Activated CD8-positive, alpha-beta memory T cell treated with anti-CD3 and anti-CD28 coated beads, Interleukin-2, amount 50 U/mL, for 24 hours (primary cell): Measurements from ENCODE around the gene MLEC.
"Not testable (repeated sequence)": the region's sequence is repeated elsewhere in the genome, so short reads cannot be mapped to it uniquely, and the experiment has no call there.

ENCODE experiments used
- DNase-seq: peaks from one replicate; pipeline ENCODE4 v3.0.0-alpha.2; 2020; ENCODE audit errors: extremely low read depth

Gene MLEC

GRCh38 chr12:120662879-120663278 is 24.1 kb upstream of the MLEC start:
- DNase-seq: no peak

GRCh38 chr12:120663741-120664140 is 23.2 kb upstream of the MLEC start:
- DNase-seq: no peak

GRCh38 chr12:120666571-120667390 is 20.2 kb upstream of the MLEC start:
- DNase-seq: no peak

DNA sequence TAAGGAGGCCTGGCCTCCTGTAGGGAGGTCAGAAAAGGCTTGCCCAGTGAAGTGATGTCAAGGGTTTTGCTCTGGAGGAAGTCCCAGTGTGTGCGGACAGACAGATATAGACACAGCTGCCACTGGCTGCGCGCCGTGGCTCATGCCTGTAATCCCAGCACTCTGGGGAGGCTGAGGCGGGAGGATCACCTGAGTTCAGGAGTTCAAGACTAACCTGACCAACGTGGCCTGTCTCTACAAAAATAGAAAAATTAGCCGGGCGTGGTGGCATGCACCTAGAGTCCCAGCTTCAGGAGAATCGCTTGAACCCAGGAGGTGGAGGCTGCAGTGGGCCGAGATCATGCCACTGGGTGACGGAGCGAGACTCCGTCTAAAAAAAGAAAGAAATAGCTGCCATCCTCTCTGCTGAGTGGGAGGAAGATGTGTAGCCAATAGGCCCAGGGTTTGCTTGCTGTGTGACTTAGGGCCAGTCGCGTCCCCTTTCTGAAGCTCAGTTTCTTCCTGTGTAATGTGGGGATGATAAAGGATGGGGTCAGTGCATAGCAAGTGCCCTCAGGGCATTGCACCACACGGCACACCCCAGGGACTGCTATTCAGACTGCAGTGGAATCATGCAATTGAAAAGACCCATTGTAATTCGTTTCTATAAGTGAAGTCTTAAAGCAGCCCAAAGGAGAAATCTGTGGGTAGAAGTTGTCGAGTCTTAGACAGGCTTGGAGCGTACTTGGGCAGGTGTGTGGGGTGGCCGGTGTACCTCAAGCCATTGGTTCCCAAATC is 18.7 kb upstream of the MLEC start:
- DNase-seq: no peak

- DNase-seq: no peak
Observed at GRCh38 chr12:120668868-120669840, 17.8 kb upstream of the MLEC start.

- not testable (repeated sequence) for DNase-seq
Observed at GRCh38 chr12:120670237-120670636, 16.7 kb upstream of the MLEC start.

DNA sequence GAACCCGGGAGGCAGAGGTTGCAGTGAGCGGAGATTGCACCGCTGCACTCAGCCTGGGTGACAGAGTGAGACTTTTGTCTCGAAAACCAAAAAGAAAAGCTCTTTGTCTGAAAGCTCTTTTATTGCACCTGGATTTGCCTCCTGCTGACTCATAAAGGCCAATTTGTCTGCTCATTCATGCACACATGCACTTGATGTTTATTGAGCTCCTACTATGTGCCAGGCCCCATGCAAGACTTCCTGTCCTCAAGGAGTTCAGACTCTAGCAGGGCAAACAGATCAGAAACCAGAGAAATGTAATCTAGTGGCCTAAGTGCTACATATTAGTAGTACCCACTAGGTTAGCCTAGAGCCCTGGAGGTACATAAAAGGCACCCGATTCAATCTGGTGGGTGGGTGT is 16.3 kb upstream of the MLEC start:
- no peak for DNase-seq

- DNase-seq: no peak
Observed at GRCh38 chr12:120674097-120674636, 12.8 kb upstream of the MLEC start.

DNA sequence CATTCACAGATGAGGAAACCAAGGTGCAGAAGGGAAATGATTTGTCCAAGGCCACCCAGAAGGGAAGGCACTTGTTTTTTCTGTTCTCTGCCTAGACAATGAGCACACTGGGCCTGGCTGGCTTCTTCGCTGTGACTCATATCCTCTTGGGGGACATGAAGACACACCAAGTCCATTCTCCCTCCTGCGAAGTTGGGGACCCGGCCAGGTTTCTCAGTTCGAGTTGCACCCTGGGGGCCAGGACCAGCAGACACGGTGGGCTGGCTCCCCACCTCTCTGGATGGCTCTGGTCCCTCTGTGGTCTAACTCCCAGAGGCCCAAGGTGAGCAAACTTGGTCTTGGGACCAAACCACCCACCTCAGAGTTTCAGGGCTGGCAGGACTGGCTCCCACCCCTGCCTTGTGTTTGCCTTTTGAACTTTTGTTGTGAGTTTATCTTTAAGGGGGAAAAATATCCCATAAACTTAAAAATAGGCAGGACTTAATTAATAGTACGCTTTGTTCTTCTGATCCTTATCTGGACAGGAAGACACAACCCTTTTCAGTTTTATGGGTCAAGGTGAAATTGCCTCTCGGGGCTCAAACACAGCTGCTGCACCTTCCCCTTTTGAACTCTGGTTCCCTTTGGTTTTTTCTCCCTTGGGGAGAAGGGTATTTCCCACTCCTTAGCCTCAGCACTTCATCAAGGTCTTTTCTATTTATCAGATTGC is 9.0 kb upstream of the MLEC start:
- DNase-seq: no peak

DNA sequence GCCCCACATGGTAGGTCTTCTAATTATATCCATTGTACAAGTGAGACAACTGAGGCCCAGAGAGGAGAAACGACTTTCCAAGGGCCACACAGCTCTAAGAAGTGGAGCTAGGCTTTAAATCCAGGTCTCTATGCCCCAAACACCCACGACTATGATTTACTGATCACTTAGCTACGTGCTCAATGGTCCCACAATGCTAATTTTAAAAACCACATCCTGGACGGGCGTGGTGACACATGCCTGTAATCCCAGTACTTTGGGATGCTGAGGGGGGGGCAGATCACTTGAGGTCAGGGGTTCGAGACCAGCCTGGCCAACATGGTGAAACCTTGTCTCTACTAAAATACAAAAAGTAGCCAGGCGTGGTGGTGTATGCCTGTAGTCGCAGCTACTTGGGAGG is 8.4 kb upstream of the MLEC start:
- DNase-seq: no peak

- DNase-seq: no peak
Observed at GRCh38 chr12:120680165-120680738, 6.7 kb upstream of the MLEC start.

- no peak for DNase-seq
Observed at GRCh38 chr12:120684523-120684932, 2.4 kb upstream of the MLEC start.

GRCh38 chr12:120685522-120685921 is 1.4 kb upstream of the MLEC start:
- DNase-seq: no peak

DNA sequence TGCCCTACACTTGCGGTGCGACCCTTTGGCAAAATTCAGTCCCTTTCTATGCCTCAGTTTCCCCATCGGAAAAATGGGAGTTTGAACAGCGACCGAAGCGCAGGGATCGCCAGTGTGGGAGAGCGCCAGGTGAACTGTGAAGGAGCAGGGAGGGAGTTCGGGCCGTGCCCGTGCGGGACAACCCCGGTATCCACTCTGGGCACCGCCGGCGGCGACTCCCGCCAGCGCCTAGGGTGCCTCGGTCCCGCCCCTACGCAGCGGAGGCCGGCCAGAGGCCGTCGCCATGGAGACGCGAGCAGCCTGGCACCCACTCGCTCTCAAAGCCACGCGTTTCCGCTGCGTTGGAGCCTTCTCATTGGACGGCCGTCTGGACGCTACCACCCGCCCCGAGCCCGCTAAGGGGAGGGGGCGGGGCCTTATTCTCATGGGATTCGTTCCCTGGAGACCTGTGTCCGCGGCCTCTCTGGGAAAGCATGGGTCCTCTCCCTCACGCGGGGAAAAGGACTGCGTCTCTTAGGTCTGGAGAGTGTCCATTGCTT is 729 bp upstream of the MLEC start:
- peak; percentile 91 for DNase-seq

DNA sequence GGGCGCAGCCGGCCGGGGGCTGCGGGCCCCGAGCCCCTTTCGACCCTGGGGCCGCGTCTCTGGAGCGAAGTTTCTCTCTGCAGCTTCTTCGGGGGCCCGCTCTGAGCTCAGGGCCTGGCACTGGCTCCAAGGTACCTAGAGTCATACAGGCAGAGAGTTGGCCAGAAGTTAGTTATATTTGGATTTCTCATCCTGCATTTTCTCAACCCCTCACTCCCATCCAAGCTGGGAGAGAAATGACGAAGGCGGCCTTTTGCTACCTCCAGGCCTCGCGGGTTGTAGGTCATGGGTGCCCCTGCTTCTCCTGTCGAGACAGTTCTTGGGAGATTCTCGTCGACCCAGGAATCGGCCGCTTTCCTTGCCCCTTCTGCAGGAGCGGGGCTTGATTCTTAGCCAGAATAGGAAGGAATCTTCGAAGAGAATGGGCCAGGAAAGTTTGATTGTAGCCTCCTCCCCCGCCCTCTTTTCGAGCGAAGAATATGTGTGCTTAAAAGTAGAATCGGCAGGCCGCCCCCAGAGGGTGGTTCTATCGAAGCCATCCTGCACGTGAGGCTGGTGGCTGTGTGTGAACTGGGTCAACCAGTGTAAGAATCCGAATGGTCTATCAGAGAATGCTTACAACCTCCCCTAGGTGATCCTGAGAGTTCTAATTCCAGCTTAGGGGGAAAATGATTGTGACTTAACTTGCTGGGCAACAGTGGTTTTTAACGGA is 785 bp downstream of the MLEC start:
- no peak for DNase-seq

- DNase-seq: no peak
Observed at GRCh38 chr12:120688527-120689071, 1.6 kb downstream of the MLEC start.

GRCh38 chr12:120689397-120690082 is 2.6 kb downstream of the MLEC start:
- DNase-seq: no peak

GRCh38 chr12:120690083-120690450 is 3.1 kb downstream of the MLEC start:
- no peak for DNase-seq

DNA sequence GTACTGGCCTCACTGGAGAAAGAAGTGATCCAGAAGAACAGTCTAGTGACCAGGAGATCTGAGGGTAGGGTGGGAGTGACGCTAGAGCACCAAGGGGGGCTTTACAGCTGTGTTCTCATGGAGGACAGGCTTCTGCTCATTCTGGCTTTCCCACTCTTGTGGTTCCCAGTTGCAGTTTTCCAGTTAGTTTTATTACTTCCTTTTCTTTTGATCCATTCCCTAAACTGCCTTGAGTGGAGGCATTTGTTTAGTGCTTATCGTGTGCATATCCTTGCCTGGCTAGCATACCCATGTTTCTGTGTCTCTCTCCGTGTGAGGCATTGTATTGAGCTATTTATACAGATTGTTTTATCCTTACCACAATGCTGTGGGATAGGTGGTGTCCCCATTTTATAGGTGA is 4.0 kb downstream of the MLEC start:
- DNase-seq: no peak
